Stimulated activated CD8-positive, alpha-beta memory T cell treated with anti-CD3 and anti-CD28 coated beads, Interleukin-4, amount 100 ng/mL, for 1 hour (primary cell): ENCODE measurements around the gene IGSF11.

Experiments
- DNase-seq, 2 donors: peaks; one replicate each; pipeline ENCODE4 v3.0.0-alpha.2; 2020; ENCODE audit warnings: low read depth in 2 of 2, low spot score in 1 of 2

IGSF11 gene

GRCh38 chr3:118951089-118951488 lies 83.6 kb downstream of the IGSF11 start:
- no peak for DNase-seq

- no peak for DNase-seq
Measured at GRCh38 chr3:118949113-118949760, 85.4 kb downstream of the IGSF11 start.

GRCh38 chr3:118948146-118948545 lies 86.5 kb downstream of the IGSF11 start:
- no peak for DNase-seq

- DNase-seq = no peak
Measured at GRCh38 chr3:118946449-118946848, 88.2 kb downstream of the IGSF11 start.

GRCh38 chr3:118945834-118946233 lies 88.8 kb downstream of the IGSF11 start:
- no peak for DNase-seq

GRCh38 chr3:118943597-118943996 lies 91.0 kb downstream of the IGSF11 start:
- no peak for DNase-seq

- DNase-seq = no peak
Measured at GRCh38 chr3:118942671-118943070, 92.0 kb downstream of the IGSF11 start.

- DNase-seq = no peak
Measured at GRCh38 chr3:118942195-118942594, 92.5 kb downstream of the IGSF11 start.

- DNase-seq = no peak
Measured at GRCh38 chr3:118941236-118941635, 93.4 kb downstream of the IGSF11 start.

GRCh38 chr3:118938183-118938961 lies 96.3 kb downstream of the IGSF11 start:
- no peak for DNase-seq

- DNase-seq = no peak
Measured at GRCh38 chr3:118936811-118937210, 97.8 kb downstream of the IGSF11 start.

GRCh38 chr3:118932822-118933558 lies 101.7 kb downstream of the IGSF11 start:
- no peak for DNase-seq

- DNase-seq = no peak
Measured at GRCh38 chr3:118931996-118932395, 102.7 kb downstream of the IGSF11 start.

- DNase-seq = no peak
Measured at GRCh38 chr3:118927449-118927848, 107.2 kb downstream of the IGSF11 start.

- no peak for DNase-seq
Measured at GRCh38 chr3:118912188-118912587, 122.5 kb downstream of the IGSF11 start.

- no peak for DNase-seq
Measured at GRCh38 chr3:118910332-118910731, 124.3 kb downstream of the IGSF11 start.

GRCh38 chr3:118909763-118910162 lies 124.9 kb downstream of the IGSF11 start:
- DNase-seq = no peak

GRCh38 chr3:118907909-118908308 lies 126.7 kb downstream of the IGSF11 start:
- no peak for DNase-seq

GRCh38 chr3:118900737-118901525 lies 133.7 kb downstream of the IGSF11 start:
- no peak for DNase-seq

GRCh38 chr3:118890206-118890605 lies 144.4 kb downstream of the IGSF11 start:
- DNase-seq = no peak

GRCh38 chr3:118889691-118890090 lies 145.0 kb downstream of the IGSF11 start:
- DNase-seq = no peak
